H54 (cell line): Measurements from ENCODE around the gene CHRNG.
A peak's percentile ranks its signal among the peaks of the same experiment; 100 is the strongest.

ENCODE experiments used
- DNase-seq: peaks from one replicate; pipeline ENCODE4 v3.0.0; 2011; ENCODE audit warnings: low spot score, mixed read lengths; ENCODE audit not compliant: insufficient read length
- FAIRE-seq: peaks from 3 replicates; lab custom pipeline; 2011; peaks lifted over from hg19 to GRCh38; lab: Jason Lieb, UNC
- POLR2A ChIP-seq: IDR thresholded peaks from 2 replicates; pipeline ENCODE4 v1.6.1; 2011; ENCODE audit warnings: low read depth, mild to moderate bottlenecking, low read length

The CHRNG gene

DNA sequence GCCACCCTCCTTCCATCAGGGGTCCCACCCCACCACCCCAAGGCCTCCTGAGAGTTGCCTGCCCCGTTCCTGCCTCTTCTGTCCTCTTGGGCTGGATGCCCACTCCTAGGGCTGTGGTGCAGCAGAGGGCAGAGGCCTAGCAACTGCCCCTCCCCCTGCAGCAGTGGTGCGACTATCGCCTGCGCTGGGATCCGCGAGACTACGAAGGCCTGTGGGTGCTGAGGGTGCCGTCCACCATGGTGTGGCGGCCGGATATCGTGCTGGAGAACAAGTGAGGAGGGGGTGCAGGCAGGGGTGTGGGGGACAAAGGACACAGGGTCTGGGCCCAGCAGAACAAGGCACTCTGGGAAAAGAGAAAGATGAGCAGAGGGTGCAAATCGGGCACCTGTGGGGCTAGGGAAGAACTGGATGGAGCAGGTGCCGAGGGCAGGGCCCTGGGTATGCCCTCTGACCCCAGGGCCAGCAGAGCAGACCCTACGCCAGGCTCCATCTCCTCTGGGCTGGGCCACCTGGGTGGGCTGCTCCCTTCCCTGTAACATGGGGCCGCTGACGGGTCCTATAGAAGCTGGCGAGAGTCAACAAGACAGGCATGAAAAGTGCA lies 1.0 kb downstream of the CHRNG start:
- DNase-seq (no peak), FAIRE-seq (no peak)
- TF ChIP-seq POLR2A = no peak

DNA sequence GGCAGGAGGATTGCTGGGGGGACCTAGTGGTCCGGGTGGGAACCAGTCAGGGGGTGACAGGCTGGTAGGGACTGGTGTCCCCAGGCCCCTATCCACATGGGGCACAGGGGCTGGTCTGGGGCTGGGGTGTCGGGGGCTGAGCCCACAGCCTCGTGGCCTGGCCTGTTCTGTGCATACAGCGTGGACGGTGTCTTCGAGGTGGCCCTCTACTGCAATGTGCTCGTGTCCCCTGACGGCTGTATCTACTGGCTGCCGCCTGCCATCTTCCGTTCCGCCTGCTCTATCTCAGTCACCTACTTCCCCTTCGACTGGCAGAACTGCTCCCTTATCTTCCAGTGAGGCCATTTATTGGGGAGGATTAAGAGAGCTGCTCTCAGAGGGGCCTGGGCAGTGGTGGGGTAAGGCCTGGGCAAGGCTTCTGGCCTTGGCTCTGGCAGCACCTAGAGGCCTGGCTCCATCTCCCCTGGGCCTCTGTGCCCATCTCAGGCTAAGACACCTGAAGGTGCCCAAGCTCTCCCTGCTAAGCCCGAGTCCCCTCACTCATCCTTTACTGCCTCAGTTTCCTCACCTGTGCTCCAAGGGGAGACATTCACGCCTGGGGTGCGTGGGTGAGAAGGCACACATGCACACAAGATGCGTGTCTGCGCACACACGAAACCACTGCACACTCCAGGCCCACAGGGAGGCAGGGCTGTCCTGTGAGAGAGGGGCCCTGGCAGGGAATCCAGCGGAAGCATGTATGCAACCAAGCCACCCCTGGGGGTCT lies 1.9 kb downstream of the CHRNG start:
- TF ChIP-seq POLR2A = no peak
- FAIRE-seq (no peak), DNase-seq (no peak)

DNA sequence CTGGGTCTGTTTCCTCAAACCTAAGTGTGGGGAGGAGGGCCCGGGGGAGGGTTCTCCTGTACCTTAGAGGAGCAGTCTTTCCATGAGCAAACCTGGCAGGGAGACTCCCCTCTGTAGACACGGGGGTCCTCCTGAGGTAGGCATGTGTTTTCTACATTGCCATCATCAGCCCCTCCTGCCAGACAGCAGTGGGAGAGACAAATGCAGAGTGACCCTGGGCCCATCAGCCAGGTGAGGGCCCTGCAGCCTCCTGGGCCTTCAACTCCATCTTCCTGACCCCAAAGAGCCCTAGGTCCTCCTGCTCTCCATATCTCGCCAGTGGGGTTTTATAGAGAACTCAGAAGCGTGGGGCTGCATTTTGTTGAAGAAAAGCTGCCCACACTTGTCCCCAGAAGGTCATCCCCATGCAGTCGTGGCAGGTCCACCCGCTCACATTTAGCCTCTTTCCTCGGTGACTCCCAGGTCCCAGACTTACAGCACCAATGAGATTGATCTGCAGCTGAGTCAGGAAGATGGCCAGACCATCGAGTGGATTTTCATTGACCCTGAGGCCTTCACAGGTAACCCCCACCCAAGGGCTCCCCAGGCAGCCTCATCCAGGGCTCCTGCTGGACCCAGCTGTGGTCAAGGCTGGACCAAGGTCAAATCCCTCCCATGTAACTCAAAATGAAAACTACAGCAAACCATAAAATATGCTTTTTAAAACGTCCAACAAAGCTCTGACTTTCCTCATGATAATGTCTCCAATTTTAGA lies 2.6 kb downstream of the CHRNG start:
- TF ChIP-seq POLR2A = no peak
- no peak for FAIRE-seq
- no peak for DNase-seq

DNA sequence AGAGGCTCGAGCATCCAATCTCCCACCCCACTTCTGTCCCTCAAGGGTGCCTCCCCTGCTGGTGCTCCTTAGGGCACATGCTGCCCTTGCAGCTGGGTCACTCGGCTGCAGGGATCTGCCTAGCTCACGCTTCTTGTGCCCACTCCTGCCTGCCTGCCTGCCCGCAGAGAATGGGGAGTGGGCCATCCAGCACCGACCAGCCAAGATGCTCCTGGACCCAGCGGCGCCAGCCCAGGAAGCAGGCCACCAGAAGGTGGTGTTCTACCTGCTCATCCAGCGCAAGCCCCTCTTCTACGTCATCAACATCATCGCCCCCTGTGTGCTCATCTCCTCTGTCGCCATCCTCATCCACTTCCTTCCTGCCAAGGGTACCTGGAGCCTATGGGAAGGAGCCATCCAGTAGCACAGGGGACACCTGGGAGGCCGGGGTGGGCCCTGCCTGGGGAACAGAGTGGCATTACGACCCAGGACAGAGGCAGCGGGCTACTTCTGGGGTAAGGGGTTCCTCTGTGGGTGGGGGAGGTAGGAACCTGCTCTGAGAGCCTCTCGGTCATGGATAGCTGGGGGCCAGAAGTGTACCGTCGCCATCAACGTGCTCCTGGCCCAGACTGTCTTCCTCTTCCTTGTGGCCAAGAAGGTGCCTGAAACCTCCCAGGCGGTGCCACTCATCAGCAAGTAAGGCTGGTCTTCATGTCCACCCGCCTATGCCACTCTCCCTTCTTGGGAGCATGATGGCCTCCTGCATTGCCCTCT lies 3.4 kb downstream of the CHRNG start:
- DNase-seq (no peak), FAIRE-seq (no peak)
- TF ChIP-seq POLR2A = no peak

DNA sequence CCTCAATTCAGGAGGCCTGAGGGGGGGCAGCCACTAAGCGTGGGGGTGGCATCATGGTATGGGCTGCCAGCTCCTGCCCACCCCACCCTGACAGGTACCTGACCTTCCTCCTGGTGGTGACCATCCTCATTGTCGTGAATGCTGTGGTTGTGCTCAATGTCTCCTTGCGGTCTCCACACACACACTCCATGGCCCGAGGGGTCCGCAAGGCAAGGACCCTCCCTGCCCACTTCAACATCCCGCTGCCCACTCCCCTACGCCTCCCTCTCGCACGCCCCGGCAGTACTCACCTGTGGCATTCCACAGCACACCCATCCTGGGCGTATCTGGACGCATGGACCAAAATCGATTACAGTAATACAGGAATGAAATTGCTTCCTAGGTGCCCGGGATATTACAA lies 4.0 kb downstream of the CHRNG start:
- TF ChIP-seq POLR2A = no peak
- DNase-seq (no peak), FAIRE-seq (no peak)

DNA sequence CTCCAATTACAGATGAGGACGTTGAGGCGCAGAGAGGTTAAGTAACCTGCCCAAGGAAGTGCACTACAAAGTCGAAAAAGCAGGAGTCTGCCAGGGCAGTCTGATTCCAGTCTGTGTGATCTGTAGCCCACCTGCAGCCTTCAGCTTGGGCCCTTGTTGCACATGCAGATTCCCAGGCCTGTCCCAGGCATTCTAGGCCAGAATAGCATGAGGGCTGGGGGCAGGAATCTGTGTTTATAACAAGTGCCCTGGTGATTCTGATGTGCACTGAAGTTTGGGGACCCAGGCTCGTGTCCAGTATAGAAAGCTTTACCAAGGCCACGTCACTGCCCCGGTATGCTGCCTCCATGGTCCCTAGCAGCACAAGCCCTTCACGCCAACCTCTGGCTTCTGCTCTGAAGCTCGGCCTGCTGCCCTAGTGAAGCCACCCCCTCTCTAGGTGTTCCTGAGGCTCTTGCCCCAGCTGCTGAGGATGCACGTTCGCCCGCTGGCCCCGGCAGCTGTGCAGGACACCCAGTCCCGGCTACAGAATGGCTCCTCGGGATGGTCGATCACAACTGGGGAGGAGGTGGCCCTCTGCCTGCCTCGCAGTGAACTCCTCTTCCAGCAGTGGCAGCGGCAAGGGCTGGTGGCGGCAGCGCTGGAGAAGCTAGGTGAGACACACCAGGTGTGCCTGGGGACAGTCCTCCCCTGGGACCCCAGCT lies 4.6 kb downstream of the CHRNG start:
- FAIRE-seq = no peak
- DNase-seq = no peak
- TF ChIP-seq POLR2A = no peak

DNA sequence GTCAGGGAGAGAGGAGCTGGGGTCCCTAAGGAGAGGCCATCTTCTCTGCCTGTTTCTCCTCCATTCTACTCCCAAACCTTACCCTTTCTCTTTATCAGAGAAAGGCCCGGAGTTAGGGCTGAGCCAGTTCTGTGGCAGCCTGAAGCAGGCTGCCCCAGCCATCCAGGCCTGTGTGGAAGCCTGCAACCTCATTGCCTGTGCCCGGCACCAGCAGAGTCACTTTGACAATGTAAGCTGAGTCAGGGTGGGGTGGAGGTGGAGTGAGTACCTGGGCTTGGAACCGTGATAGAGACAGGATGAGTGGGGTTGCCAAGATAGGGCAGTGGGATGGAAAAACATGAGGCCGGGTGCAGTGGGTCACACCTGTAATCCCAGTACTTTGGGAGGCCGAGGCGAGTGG lies 5.2 kb downstream of the CHRNG start:
- DNase-seq = no peak
- no peak for TF ChIP-seq POLR2A
- FAIRE-seq = no peak

DNA sequence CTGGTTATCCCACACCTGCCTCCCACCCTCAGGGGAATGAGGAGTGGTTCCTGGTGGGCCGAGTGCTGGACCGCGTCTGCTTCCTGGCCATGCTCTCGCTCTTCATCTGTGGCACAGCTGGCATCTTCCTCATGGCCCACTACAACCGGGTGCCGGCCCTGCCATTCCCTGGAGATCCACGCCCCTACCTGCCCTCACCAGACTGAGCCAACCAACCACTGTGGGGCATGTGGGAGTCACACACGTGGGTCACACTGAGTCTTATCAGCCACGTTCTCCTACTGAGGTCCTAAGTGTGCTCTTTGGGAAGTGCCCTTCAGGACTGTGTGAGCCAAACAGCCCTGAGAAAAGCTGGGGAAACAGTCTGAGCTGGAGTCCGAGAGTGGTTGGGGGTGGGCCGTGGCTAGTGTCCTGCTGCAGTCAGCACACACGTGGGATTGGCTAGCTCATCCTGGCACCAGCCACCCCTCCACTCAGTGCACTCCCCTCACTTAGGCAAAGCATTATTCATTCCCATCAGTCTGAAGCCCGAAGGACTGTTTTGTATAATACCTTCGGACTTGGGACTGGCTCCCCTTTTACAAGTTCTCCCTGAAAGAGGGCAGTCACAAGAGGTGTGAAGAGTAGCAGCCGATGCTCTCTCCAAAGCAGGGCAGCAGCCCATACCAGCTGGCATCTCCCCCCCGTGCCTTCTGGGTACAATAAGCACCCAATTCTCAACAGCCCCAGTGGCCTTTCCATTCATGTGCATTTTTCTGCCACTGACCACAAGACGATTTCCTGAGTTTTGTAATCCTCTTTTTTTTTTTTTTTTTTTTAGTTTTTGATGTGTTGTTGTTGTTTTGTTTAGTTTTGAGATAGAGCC lies 6.3 kb downstream of the CHRNG start:
- DNase-seq (no peak), FAIRE-seq (no peak)
- no peak for TF ChIP-seq POLR2A

DNA sequence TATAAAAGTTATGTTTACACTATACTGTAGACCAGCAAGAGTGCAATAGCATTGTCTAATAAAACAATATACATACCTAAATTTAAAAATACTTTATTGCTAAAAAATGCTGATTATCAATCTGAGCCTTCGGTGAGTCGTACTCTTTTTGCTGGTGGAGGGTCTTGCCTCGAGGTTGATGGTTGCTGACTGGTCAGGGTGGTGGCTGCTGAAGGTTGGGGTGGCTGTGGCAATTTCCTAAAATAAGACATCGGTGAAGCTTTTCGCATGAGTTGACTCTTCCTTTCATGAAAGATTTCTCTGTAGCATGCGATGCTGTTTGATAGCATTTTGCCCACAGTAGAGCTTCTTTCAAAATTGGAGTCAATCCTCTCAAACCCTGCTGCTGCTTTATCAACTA lies 8.5 kb downstream of the CHRNG start:
- FAIRE-seq (no peak), DNase-seq (no peak)
- TF ChIP-seq POLR2A = no peak

DNA sequence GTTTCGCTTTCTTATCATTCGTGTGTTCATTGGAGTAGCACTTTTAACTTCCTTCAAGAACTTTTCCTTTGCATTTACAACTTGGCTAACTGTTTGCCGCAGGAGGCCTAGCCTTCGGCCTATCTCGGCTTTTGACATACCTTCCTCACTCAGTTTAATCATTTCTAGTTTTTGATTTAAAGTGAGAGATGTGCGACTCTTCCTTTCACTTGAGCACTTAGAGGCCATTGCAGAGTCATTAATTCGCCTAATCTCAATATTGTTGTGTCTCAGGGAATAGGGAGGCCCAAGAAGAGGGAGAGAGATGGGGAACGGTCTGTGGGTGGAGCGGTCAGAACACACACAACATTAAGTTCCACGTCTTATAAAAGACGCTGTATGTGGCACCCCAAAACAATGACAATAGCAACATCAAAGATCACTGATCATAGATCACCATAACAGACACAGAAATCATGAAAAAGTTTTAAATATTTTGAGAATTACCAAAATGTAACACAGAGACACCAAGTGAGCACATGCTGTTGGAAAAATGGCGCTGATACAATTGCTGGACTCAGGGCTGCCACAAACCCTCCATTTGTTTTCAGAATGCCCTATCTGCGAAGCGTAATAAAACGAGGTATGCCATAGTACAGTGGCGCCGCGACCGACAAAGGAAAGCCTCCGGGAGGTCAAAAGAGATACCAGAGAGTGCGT lies 10.3 kb downstream of the CHRNG start:
- no peak for DNase-seq
- TF ChIP-seq POLR2A = no peak
- no peak for FAIRE-seq

DNA sequence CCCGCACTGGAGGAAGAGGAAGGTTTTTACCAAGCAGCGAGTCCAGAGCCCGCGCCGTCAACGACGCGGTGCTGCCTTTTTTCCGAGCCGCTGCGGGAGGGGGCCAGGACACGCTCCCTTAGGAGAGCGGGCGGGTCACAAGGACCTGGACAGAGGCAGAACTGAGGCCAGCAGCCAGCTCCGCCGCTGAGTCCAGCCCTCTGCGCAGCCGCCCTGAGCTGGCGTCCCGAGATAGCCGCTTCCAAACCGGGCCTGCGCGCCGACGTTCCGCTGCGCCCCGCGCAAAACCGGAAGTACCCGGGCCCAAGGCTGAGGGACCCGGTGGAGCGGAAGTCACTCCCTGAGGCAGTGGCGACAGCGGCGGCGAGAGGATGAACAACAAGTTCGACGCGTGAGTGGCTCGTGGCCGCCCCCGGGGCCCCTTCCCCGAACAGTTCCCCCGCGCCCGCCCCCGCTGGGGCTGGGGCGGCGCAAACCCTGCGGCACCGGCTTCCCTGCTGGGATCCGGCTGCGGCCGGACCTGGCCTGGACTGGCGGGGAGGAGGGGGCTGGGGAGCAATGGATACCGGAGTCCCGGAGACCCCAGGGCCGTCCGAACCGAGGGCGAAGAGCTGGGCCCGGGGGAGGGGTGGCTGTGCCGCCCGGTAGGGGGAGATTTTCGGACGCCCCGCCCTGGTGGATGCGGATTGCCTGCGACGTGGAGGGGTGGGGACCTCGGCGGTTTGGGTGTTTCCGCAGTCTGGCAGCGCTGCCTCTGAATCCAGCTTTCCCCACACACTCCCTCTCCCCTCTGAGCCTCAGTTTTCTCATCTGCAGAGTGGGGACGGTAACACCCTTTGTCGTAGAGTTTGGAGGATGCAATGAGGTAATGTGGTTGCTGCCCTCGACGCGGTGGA lies 11.1 kb downstream of the CHRNG start, which contains the start of the genes EIF4E2 and TIGD1:
EIF4E2 (plus strand) TSS at position 336 of the 896 bp plus-strand sequence; CDS start at position 372, 36 bp downstream.
TIGD1 (minus strand) TSS at position 204 of the 896 bp plus-strand sequence. CDS start 675 bp downstream, outside the sequence.
- TF ChIP-seq POLR2A = peak; percentile 91
- FAIRE-seq (no peak), DNase-seq (peak; percentile 97)
